Measurements from ENCODE around the gene HRG.
"Not testable (repeated sequence)": the region's sequence is repeated elsewhere in the genome, so short reads cannot be mapped to it uniquely, and the experiment has no call there.

Gene HRG

GRCh38 chr3:186680869-186681268 lies 15.1 kb downstream of the HRG start:
- no peak for DNase-seq (ENCODE audit: low read depth, low spot score)

GRCh38 chr3:186682812-186683211 lies 17.0 kb downstream of the HRG start:
- DNase-seq (ENCODE audit: low read depth, low spot score) = no peak

- DNase-seq (ENCODE audit: low read depth, low spot score) = no peak
These were observed 18.2 kb downstream of the HRG start for GRCh38 chr3:186683979-186684378.

GRCh38 chr3:186686475-186686874 lies 20.7 kb downstream of the HRG start:
- not testable (repeated sequence) for DNase-seq (ENCODE audit: low read depth, low spot score)

- DNase-seq (ENCODE audit: low read depth, low spot score) = no peak
These were observed 21.4 kb downstream of the HRG start for GRCh38 chr3:186687120-186687651.

- DNase-seq (ENCODE audit: low read depth, low spot score) = not testable (repeated sequence)
These were observed 24.5 kb downstream of the HRG start for GRCh38 chr3:186690304-186690703.

- DNase-seq (ENCODE audit: low read depth, low spot score) = no peak
These were observed 25.9 kb downstream of the HRG start for GRCh38 chr3:186691676-186692075.

GRCh38 chr3:186693843-186694242 lies 28.0 kb downstream of the HRG start:
- DNase-seq (ENCODE audit: low read depth, low spot score) = no peak

GRCh38 chr3:186694288-186695032 lies 28.6 kb downstream of the HRG start:
- no peak for DNase-seq (ENCODE audit: low read depth, low spot score)

- no peak for DNase-seq (ENCODE audit: low read depth, low spot score)
These were observed 30.7 kb downstream of the HRG start for GRCh38 chr3:186696522-186696921.

- DNase-seq (ENCODE audit: low read depth, low spot score) = no peak
These were observed 31.7 kb downstream of the HRG start for GRCh38 chr3:186697510-186697909.

GRCh38 chr3:186700267-186700666 lies 34.5 kb downstream of the HRG start:
- no peak for DNase-seq (ENCODE audit: low read depth, low spot score)

GRCh38 chr3:186702451-186702850 lies 36.6 kb downstream of the HRG start:
- not testable (repeated sequence) for DNase-seq (ENCODE audit: low read depth, low spot score)

GRCh38 chr3:186705882-186706780 lies 40.3 kb downstream of the HRG start:
- no peak for DNase-seq (ENCODE audit: low read depth, low spot score)

- DNase-seq (ENCODE audit: low read depth, low spot score) = no peak
These were observed 43.3 kb downstream of the HRG start for GRCh38 chr3:186708983-186709679.

GRCh38 chr3:186710694-186711093 lies 44.9 kb downstream of the HRG start:
- DNase-seq (ENCODE audit: low read depth, low spot score) = not testable (repeated sequence)

- DNase-seq (ENCODE audit: low read depth, low spot score) = no peak
These were observed 47.7 kb downstream of the HRG start for GRCh38 chr3:186713499-186713898.

GRCh38 chr3:186717039-186717457 lies 51.2 kb downstream of the HRG start, which contains the start of gene KNG1:
TSS of gene KNG1 (plus strand) at chr3:186717359. CDS start at chr3:186717543, 184 bp downstream.
- no peak for DNase-seq (ENCODE audit: low read depth, low spot score)

GRCh38 chr3:186719945-186720739 lies 54.3 kb downstream of the HRG start:
- no peak for DNase-seq (ENCODE audit: low read depth, low spot score)

GRCh38 chr3:186722457-186722856 lies 56.6 kb downstream of the HRG start:
- no peak for DNase-seq (ENCODE audit: low read depth, low spot score)

GRCh38 chr3:186724911-186725310 lies 59.1 kb downstream of the HRG start:
- no peak for DNase-seq (ENCODE audit: low read depth, low spot score)

Data from brain pericyte (primary cell).